ENCODE data around the gene CCDC34.
A peak's percentile ranks its signal among the peaks of the same experiment; 100 is the strongest.

Gene CCDC34

GRCh38 chr11:27401833-27402316, 38.9 kb upstream of the CCDC34 start:
- no peak for DNase-seq (ENCODE audit: low read depth)
- no peak overlapping the region for H3K4me3 ChIP-seq (ENCODE audit: control insufficient read depth, low read depth, low read length)
- no peak for TF ChIP-seq CTCF (IDR thresholded peaks at IDR 0.05; ENCODE audit: control insufficient read depth, insufficient read depth, low read depth, low read length, missing control alignments)

DNA sequence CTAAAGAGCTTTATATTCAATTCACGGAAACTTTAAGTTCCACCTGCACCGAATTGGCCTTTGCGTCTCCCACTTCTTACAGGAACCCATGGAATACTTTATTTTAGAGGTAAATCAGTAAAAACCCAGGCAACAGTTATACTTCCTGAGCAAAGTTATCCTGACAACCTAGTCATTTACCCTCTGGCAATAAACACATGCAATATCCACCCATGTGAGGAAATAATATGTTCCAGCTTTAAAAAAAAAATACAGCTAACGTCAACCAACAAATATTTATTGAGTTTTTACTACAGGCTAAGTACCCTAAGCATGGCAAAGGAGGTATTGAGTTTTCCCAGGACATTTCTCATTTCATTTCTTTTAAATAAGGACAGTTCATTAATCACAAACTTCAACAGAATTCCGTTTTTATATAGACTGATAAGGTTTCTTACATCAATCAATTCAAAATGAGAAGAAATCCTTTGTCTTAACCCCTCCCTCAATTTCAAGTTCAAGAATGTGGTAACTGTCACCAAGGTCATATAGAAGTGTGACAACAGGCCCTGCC, 38.3 kb upstream of the CCDC34 start:
- DNase-seq (ENCODE audit: low read depth): peak; percentile 29
- no peak overlapping the region for H3K4me3 ChIP-seq (ENCODE audit: control insufficient read depth, low read depth, low read length)
- TF ChIP-seq CTCF (IDR thresholded peaks at IDR 0.05; ENCODE audit: control insufficient read depth, insufficient read depth, low read depth, low read length, missing control alignments): no peak

DNA sequence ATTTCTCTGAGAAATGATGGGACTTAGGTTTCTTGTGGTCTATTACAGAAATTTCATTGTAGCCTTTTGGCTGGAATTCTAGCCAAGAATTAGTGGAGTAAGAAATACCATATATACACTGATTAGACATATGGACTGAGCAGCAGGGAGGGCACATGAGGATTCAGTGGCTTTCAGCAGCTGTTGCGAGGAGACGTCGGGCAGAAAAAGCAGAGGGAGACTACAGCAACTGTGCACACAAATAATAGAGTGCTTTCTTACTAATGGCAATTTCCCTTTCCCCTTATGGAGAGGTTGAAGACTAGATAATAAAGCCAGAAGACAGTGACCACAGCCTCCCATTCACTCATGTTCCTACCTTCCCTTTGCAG, 35.4 kb upstream of the CCDC34 start:
- H3K4me3 ChIP-seq (ENCODE audit: control insufficient read depth, low read depth, low read length): no peak overlapping the region
- TF ChIP-seq CTCF (IDR thresholded peaks at IDR 0.05; ENCODE audit: control insufficient read depth, insufficient read depth, low read depth, low read length, missing control alignments): no peak
- no peak for DNase-seq (ENCODE audit: low read depth)

DNA sequence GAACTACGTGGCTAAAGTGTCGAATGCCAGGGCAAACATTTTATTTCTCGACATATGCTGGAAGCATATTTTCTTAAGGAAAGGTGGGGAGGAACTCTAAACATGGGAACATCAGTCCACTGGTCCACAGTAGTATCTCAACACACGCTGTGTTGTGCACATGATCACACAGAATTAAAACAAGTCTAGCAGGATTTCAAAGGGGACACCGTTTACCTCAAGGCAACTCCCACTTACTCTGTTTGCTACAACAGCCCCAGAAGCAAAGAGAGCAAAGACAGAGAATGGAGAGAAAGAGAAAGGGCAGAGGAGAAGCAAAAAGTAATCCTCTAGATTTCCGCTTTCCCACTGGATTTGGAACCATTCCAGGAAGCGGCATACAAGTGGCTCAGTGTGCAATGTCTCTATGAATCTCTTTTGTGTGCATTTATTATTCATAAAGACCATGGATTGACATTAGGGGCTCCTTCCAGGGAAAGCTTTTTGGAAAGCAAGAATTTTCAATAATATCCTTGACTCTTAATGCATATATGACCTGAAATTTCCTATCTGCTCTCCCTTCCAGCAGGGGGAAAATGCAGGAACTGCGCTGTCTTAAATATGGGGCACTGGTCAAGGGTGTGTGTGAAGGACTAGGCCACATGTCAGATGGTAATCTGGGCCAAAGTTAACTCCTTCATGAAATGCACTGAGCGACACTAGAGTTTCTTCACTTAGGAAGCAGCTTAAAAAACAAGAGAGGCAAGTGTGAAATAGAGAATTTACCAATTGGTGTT, 34.8 kb upstream of the CCDC34 start:
- no peak for DNase-seq (ENCODE audit: low read depth)
- no peak overlapping the region for H3K4me3 ChIP-seq (ENCODE audit: control insufficient read depth, low read depth, low read length)
- TF ChIP-seq CTCF (IDR thresholded peaks at IDR 0.05; ENCODE audit: control insufficient read depth, insufficient read depth, low read depth, low read length, missing control alignments): no peak

- no peak overlapping the region for H3K4me3 ChIP-seq (ENCODE audit: control insufficient read depth, low read depth, low read length)
- no peak for DNase-seq (ENCODE audit: low read depth)
- TF ChIP-seq CTCF (IDR thresholded peaks at IDR 0.05; ENCODE audit: control insufficient read depth, insufficient read depth, low read depth, low read length, missing control alignments): no peak
These were observed 33.3 kb upstream of the CCDC34 start for GRCh38 chr11:27396259-27396839.

- no peak for DNase-seq (ENCODE audit: low read depth)
- H3K4me3 ChIP-seq (ENCODE audit: control insufficient read depth, low read depth, low read length): no peak overlapping the region
- TF ChIP-seq CTCF (IDR thresholded peaks at IDR 0.05; ENCODE audit: control insufficient read depth, insufficient read depth, low read depth, low read length, missing control alignments): no peak
These were observed 32.7 kb upstream of the CCDC34 start for GRCh38 chr11:27395556-27396258.
